Smooth muscle cell (in vitro differentiated cells): ENCODE data around the gene JTB. TPM values are rescaled to one million over a fixed set of nuclear protein-coding genes. Genes with fewer than 3 reads are reported as not detected.

Experiments
- DNase-seq: peaks from one replicate; lab custom pipeline; 2025; ENCODE audit not compliant: unreplicated experiment; lab: John Stamatoyannopoulos, UW
- H2AFZ ChIP-seq: fragments of 200-600 bp; sonication (generic); 2 replicates; pipeline ENCODE4 v1.6.0; 2016; ENCODE audit warnings: antibody characterized with exemption, low read depth, mild to moderate bottlenecking
- H3F3A ChIP-seq: fragments of 200-600 bp; sonication (generic); 2 replicates; pipeline ENCODE4 v1.6.0; 2017; ENCODE audit warnings: antibody characterized with exemption, low read depth
- H3K27ac ChIP-seq: fragments of 200-600 bp; sonication (generic); 2 replicates; pipeline ENCODE4 v1.5.1; 2016; ENCODE audit warnings: low read depth, mild to moderate bottlenecking
- H3K27me3 ChIP-seq: fragments of 200-600 bp; sonication (generic); 2 replicates; pipeline ENCODE4 v1.6.1; 2016; ENCODE audit warnings: low read depth, mild to moderate bottlenecking
- H3K36me3 ChIP-seq: fragments of 200-600 bp; sonication (generic); 2 replicates; pipeline ENCODE4 v1.5.1; 2016; ENCODE audit warnings: low read depth
- H3K4me1 ChIP-seq: fragments of 200-600 bp; sonication (generic); 2 replicates; pipeline ENCODE4 v1.5.1; 2016; ENCODE audit warnings: low read depth
- H3K4me2 ChIP-seq: fragments of 200-600 bp; sonication (generic); 2 replicates; pipeline ENCODE4 v1.6.0; 2016; ENCODE audit warnings: mild to moderate bottlenecking
- H3K4me3 ChIP-seq: fragments of 200-600 bp; sonication (generic); 2 replicates; pipeline ENCODE4 v1.5.1; 2016; ENCODE audit warnings: mild to moderate bottlenecking
- H3K79me2 ChIP-seq: fragments of 200-600 bp; sonication (generic); 2 replicates; pipeline ENCODE4 v1.6.0; 2016; ENCODE audit warnings: low read depth, mild to moderate bottlenecking
- H3K9ac ChIP-seq: fragments of 200-600 bp; sonication (generic); 2 replicates; pipeline ENCODE4 v1.6.0; 2016; ENCODE audit warnings: low read depth
- H3K9me3 ChIP-seq: fragments of 200-600 bp; sonication (generic); replicated peaks from 2 replicates; pipeline ENCODE4 v1.5.1; 2016; ENCODE audit warnings: low read depth
- H4K20me1 ChIP-seq: fragments of 200-600 bp; sonication (generic); 2 replicates; pipeline ENCODE4 v1.6.0; 2016; ENCODE audit warnings: low read depth
- WGBS: methylation state at CpG from one replicate; pipeline ENCODE4 v1.1.7; 2016; ENCODE audit warnings: low lambda C conversion rate; 5-methylcytosine and 5-hydroxymethylcytosine counted together
- polyA plus RNA-seq: library from polyadenylated mRNA; unstranded; fragments of >200 nt; fragmentation: Nextera tagmentation; extraction: Ambion mirVana; gene quantifications from 2 replicates; pipeline ENCODE4 v1.2.1, GENCODE V29; 2016
- total RNA-seq: library from RNA; depleted of rRNA; stranded (reverse); fragments of >200 nt; gene quantifications from 2 replicates; pipeline ENCODE4 v1.2.3, GENCODE V29; 2014
- TF ChIP-seq, protein P1 (sequence below): fragments of 200-600 bp; sonication (generic); IDR thresholded peaks from 2 replicates; pipeline ENCODE4 v1.5.1; 2017; ENCODE audit warnings: borderline replicate concordance, mild to moderate bottlenecking, antibody characterized with exemption; ENCODE audit not compliant: insufficient read depth, poor library complexity, severe bottlenecking

Gene JTB
- total and polyA plus RNA-seq, 2 experiments from 2014 or later = 139 to 157 TPM

DNA sequence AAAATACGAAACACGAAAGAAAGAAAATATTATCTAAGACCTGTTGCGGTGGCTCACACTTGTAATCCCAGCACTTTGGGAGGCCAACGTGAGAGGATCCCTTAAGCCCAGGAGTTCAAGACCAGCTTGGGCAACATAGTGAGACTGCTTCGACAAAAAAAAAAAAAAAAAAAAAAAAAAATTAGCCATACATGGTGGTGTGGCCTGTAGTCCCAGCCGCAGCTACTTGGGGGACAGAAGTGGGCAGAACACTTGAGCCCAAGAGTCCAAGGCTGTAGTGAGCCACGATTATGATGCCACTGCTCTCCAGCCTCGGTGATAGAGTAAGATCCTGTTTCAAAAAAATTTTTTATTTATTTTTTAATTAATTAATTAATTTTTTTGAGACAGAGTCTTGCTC is 10.1 kb upstream of the JTB start:
- TF ChIP-seq, protein P1, sequence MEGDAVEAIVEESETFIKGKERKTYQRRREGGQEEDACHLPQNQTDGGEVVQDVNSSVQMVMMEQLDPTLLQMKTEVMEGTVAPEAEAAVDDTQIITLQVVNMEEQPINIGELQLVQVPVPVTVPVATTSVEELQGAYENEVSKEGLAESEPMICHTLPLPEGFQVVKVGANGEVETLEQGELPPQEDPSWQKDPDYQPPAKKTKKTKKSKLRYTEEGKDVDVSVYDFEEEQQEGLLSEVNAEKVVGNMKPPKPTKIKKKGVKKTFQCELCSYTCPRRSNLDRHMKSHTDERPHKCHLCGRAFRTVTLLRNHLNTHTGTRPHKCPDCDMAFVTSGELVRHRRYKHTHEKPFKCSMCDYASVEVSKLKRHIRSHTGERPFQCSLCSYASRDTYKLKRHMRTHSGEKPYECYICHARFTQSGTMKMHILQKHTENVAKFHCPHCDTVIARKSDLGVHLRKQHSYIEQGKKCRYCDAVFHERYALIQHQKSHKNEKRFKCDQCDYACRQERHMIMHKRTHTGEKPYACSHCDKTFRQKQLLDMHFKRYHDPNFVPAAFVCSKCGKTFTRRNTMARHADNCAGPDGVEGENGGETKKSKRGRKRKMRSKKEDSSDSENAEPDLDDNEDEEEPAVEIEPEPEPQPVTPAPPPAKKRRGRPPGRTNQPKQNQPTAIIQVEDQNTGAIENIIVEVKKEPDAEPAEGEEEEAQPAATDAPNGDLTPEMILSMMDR = no peak
- Histone ChIP-seq H3K4me2 (no peak overlapping the region), H3K9ac (no peak overlapping the region), H3K4me3 (no peak overlapping the region), H3K36me3 (no peaks in the 10 kb centered on the region), H4K20me1 (peaks cover 21% of the 10 kb centered on the region), H3F3A (peaks cover 4% of the 10 kb centered on the region), H3K79me2 (peaks cover 29% of the 10 kb centered on the region), H2AFZ (no peak overlapping the region), H3K27me3 (no peaks in the 10 kb centered on the region), H3K9me3 (no peaks in the 10 kb centered on the region), H3K4me1 (peaks cover 25% of the 10 kb centered on the region), H3K27ac (no peak overlapping the region)
- 93% methylated on average over 8 of the region's 8 CpGs for WGBS
- no peak for DNase-seq

DNA sequence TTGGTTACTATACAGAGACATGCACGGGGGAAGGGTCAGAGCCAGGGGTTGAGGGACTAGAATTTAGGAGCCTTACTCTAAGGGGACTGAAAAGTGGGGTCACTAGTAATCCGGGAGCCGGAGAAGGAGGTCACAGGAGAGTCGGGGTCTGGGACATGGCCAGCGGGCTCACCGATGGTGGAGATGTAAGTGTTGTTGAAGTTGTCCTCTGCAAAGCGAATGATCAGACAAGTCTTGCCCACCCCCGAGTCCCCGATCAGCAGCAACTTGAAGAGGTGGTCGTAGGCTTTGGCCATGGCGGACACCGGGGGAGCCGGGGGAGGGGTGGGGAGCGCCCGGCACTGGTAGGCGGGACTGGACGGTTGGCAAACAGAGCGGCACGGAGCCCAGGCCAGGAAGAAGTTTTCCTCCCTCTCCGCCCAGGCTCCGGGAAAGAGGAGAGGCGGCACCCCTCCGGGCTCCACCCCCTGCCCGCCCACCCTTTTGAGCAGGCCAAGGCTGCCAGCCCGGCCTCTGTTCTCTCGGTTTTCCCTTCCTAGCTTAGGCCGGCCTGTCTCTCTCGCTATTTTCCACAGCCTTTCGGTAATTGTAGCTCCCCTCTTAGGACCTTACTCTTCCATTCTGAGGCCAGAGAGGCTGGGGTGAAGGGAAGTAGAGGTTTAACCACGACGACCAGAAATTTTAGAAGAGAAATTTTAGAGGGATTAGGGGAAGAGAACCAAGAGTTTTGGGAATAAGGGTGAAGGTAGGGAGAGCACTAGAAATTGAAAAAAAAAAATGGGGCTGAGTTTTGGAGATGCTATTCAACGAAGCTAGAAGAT is 8.7 kb upstream of the JTB start, which contains the start of gene RAB13:
Gene RAB13 (minus strand): TSS at position 399 of the 821 bp plus-strand sequence. CDS start 103 bp downstream, at position 296.
- Histone ChIP-seq H3K9ac (peak within 1 kb of the TSS; percentile 68), H4K20me1 (peaks cover 6% of the 10 kb centered on the region), H3K4me1 (peaks cover 14% of the 10 kb centered on the region), H3K27me3 (no peaks in the 10 kb centered on the region), H3K79me2 (peaks cover 19% of the 10 kb centered on the region), H3F3A (no peaks in the 10 kb centered on the region), H3K4me3 (peak within 1 kb of the TSS; percentile 61), H2AFZ (peak within 1 kb of the TSS; percentile 87), H3K4me2 (peak within 1 kb of the TSS; percentile 87), H3K9me3 (no peaks in the 10 kb centered on the region), H3K27ac (peak within 1 kb of the TSS; percentile 75), H3K36me3 (no peaks in the 10 kb centered on the region)
- WGBS = 1% methylated on average over 26 of the region's 32 CpGs
- TF ChIP-seq, protein P1 = no peak
- peak; percentile 69 for DNase-seq

DNA sequence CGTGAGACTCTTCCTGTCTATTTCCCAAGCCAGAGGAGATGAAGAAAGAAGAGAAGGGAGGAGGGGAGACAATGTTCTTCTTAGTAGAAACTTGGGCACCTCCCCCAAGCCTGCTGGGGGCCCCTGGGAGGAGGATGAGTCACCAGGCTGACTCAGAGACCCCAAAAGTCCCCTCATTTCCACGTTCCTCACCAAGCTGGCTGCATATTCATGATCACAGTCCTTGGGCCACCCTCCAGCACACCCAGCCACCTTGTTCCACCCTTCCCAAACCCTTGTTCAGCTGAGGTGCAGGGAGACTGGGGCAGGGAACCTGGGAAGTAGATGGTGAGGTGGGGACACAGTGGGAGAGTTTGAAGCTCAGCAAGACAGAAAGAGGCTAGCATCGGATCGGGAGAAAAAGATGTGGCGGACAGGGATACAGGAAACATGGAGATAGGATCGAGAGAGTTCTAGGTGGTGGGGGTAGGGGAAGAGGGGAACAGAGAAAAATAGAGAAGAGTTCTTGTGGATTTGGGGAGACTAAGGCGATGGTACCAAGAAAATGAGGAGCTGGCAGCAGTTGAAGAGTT is 8.0 kb upstream of the JTB start:
- Histone ChIP-seq H3K4me1 (peaks cover 14% of the 10 kb centered on the region), H3K79me2 (peaks cover 13% of the 10 kb centered on the region), H3K27ac (peak overlapping the region; percentile 75), H3K4me2 (peak overlapping the region; percentile 87), H2AFZ (peak overlapping the region; percentile 54), H3K9me3 (no peaks in the 10 kb centered on the region), H3K9ac (peak overlapping the region; percentile 66), H3K36me3 (no peaks in the 10 kb centered on the region), H3K4me3 (peak overlapping the region; percentile 61), H3F3A (no peaks in the 10 kb centered on the region), H4K20me1 (peaks cover 4% of the 10 kb centered on the region), H3K27me3 (no peaks in the 10 kb centered on the region)
- 3% methylated on average over 7 of the region's 7 CpGs for WGBS
- TF ChIP-seq, protein P1 = no peak
- peak; percentile 36 for DNase-seq
